ENCODE results near the gene FAN1. TPM values are rescaled to one million over a fixed set of nuclear protein-coding genes. Genes with fewer than 3 reads are reported as not detected.

FAN1 gene
- total RNA-seq, 1 donor from 2014 or later = 19.4 TPM

DNA sequence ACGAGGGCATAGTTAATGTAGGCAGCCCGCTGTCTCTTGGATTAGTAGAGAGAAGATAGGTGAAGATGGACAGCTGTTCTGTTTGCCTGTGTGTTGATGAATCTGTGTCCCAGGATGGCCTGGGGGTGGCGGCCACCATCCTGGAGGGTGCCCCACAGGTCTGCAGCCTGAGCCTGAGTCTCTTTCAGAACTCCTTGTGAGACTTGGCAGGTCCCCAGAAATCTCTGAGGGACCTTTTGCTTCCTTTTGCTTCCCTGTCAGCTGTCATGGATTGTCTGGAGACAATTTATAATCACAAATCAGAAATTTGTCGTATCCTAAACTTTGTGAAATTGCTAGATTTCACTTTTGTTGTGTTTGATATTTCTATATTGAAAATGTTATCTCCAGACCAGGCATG is 17.4 kb downstream of the FAN1 start:
- no peak for DNase-seq

DNA sequence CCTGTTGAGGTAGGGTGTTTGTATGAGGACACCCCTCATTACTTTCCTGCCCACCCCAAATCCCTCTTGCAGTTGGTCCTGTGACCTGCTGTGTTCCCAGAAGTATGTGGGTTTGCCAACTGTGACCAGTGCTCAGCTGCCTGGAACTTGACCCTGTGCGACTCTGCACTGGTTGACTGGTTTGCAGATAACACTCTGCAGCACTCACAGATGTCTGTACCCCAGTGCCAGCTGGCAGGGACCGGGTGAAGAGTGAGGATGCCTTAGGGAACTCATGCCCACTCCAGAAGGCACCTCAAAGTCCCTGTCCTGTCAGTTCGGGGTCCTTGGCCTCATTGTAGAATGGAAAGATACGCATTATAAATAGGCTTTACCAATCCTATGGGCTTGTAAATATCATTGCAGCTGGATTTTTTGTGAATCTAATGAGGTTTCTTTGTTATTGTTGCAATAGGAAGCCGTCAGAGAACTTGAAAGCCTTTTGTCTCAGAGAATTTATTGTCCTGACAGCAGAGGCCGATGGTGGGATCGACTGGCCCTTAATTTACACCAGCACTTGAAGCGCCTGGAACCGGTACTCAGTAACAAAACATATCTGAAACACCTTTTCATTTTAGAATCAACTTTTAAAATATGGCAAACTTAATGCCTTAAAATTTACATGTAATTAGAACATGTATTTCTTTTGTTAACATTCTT is 18.2 kb downstream of the FAN1 start:
- DNase-seq = no peak

DNA sequence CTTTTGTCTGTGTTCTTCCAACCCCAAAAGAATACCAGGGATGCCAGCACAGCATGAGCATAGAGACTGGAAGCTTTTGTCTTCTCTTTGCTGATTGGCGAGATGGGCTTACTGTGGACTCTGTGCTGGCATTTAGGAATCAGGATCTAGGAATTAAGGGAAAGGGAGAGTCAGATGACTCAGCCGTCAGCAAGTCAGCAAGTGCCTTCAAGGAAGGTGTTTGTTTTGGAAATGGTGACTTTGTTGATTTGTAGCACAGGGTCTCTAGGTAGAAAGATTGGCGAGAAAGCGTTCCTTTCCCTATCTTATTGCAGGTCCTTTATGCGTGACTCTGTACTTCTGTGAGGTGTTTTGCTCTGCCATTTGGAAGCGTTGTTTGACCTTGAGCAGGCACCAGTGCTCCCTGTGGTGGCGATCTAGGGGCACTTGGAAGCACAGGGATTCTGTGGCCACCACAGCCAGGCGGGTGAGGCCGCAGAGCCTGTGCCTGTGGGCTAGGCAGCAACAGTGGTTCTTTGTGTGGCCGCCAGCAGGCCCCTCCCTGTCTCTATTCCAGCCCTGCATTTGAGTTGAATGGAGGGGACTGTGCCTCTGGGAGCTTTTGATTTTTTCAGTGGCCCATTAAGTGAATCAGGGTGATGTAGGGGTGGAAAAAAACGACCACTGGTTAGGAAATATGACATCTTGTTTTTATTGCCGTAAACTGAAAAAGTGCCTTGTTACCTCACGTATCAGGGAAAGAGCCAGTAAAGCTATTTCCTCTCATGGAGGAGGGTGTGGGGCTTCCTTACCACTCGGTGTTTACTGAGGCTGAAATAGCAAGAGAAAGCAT is 19.0 kb downstream of the FAN1 start:
- DNase-seq = peak; percentile 33

DNA sequence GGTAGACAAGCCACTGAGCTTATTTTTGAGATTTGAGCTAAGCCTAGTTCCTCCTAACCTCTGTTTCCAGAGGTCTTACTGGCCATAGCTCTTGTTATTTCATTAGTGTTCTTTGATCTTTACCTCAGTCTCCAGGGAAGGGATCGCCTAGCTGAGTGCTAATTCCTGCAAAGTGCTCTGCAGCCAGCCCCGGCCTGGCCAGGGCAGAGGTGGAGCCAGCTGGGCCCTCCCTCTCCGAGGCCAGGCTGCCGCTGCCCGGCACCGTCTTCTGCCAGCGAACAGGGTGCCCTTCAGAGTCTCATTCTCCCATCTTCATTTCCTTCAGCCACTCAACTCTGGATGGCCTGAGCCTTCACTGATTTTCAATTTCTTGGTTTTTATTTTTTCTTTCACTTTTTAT is 19.7 kb downstream of the FAN1 start:
- DNase-seq = no peak

DNA sequence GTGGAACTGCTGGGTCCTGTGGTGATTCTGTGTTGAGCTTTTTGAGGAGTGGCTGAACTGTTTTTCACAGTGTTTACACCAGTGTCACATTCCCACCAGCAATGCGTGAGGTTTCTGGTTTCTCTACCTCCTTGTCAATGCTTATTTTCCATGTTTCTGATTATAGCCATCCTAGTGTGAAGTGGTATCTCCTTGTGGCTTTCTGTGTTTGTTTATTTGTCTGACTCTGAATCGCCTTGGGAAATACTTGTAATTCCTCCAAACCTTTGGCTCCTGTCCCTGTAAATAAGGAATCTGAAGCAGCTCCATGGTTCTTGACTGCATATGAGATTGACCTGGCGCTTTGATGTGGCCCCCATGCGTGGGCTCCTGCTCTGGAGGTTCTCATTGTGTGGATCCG is 20.6 kb downstream of the FAN1 start:
- no peak for DNase-seq

DNA sequence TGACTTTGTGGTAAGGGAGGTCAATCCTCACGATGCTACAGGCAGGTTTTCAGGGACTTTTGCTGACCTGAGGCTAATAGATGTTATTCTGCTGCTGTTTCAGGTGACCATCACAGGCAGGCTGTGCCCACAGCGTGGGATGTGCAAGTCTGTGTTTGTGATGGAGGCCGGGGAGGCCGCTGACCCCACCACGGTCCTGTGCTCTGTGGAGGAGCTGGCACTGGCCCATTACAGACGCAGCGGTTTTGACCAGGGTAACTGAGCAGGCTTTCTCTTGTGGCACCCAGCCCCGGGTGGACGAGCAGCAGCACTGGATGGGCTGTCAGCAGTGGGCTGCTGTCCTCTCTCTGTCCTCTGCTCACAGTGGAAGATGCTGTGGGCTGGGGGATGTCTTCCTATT is 22.0 kb downstream of the FAN1 start:
- no peak for DNase-seq

DNA sequence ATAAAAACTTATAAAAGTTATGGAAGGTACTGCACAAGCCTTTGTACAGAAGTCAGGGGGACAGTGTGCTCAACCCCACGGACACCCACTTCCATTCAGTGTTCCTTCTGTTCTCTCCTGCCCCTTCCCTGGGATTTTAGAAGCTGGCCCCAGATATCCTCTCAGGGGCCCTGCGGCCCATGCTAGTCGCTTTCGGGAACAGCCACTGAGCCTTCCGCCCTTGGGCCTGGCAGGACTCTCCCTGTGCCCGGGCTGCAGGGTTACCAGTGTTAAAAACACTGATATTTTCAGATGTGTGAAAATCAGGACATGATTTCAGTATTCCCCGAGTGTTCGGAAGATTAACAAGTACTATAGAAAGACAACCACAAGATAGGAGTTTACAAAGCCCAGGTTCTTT is 22.4 kb downstream of the FAN1 start:
- no peak for DNase-seq

DNA sequence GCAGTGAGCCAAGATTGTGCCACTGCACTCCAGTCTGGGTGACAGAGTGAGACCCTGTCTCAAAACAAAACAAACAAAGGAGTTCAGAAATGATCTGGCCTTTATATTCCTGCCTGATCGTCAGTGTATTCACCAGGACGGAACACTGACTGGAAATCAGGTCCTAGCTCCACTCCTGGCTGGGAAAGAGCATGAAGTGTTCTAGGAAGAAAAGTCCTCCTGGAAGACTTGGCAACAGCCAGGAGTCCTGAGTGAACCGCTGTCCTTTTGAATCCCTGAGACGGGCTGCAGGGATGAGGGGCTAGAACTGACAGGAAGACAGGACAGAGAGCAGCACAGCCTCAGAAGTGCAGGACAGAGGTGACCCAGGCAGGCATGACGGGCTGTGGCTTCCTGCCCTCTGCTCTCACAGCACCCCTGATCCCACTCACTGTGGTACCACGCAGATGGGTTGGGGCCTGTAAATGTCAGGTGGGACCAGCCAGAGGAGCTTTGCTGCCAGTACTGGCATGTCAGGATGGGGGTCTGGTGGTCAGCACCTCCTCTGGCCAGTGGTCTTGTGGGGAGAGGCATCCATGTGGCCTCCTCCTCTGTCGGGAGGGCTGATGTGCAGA is 23.5 kb downstream of the FAN1 start:
- DNase-seq = no peak

DNA sequence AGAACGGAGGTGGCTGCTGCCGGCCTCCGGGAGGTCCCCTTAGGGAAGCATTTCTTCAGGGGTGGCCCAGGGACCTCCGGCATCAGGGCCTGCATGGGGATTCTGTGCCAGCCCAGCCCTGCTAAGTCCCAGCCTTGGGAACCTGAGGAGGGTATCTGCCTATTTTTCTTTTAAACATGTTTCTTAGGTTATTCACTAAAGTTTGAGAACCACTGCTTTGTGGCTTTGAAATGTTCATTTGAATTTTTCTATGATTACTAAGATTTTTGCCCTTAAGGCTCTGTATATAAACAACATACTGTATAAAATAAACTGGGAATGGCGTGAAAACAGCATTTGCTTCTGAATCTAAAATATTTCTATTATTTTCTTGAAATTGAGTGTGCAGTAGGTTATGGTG is 24.4 kb downstream of the FAN1 start:
- no peak for DNase-seq

DNA sequence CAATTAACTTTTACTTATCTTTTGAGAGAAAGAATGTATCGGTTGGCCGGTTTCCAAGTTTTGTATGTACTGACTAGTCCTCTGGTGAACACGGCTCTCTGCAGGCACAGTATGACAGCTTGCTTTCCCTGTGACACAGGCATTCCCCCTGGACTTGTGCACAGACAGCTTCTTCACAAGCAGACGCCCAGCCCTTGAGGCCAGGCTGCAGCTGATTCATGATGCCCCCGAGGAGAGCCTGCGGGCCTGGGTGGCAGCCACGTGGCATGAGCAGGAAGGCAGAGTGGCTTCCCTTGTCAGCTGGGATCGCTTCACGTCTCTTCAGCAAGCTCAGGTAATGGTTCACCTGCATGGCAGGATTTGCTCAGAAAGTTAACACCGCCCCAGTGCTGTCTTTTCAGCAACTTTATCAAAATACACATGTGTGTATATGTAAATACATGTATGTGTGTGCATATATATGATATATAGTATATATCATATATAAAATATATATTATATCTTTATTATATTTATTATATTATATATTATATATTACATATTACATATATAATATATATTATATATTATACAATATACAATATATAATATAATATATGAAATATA is 25.5 kb downstream of the FAN1 start:
- DNase-seq = no peak

DNA sequence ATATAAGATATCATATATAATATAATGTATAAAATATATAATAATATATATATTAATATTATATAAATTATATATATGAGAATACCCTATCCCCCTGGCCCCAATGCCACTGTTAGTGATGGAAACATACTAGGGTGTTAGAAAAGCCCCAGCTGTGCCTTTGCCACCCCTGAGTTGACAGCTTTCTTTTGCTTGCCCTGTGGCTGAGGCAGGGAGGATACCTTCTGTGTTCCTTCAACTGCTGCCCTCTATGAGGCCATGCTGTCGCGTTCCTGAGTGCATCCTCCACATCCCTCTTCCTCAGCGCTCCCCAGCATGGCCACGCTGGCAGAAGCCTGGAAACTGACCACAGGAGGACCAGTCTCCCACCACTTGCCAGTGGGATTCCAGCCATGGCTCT is 26.3 kb downstream of the FAN1 start:
- no peak for DNase-seq

DNA sequence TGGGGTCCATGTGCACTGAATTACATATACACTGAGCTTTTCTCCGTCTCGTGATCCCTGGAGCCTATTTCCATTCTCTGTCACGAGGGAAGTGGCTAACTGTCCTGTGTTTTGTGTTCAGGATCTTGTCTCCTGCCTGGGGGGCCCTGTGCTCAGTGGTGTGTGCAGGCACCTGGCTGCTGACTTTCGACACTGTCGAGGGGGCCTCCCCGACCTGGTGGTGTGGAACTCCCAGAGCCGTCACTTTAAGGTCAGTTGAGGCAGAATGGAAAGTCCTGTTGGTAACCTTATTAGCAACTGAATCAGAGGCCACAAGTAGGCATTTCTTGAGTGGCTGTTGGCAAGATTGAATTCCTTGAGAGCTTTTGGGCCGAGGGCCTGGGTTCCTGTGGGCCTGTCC is 26.7 kb downstream of the FAN1 start:
- DNase-seq = no peak

DNA sequence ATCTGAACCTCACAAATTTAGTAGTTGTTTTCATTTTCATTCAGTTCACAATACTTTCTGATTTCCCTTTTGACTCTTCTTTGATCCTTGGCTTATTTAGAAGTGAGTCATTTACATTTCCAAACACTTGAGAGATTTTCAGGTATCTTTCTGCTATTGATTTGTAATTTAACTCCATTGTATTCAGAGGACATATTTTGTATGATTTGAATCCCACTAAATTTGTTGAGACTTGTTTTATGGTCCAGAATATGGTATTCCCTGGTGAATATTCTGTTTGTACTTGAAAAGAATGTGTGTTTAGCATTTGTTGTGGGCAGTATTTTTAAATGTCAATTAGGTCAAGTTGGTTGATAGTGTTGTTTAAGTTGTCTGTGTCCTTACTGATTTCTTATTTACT is 29.6 kb downstream of the FAN1 start:
- DNase-seq = no peak

DNA sequence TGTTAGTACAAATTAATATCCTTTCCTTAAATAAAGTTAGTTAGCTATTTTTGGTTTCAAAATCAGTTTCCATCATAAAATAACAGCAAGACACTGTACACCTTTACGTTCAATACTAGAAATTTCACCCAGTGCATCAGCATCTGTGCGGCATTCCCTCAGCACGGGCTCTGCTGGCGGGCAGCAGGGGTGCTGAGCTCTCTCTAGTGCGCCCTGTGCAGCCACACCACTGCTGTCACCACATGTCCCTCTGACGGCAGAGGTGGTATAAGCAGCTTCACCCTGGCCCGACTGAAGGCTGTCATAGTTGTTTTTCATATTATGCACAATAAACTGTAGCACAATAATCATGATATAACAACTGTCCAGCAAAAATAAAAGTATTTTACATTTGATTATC is 35.4 kb downstream of the FAN1 start:
- no peak for DNase-seq

DNA sequence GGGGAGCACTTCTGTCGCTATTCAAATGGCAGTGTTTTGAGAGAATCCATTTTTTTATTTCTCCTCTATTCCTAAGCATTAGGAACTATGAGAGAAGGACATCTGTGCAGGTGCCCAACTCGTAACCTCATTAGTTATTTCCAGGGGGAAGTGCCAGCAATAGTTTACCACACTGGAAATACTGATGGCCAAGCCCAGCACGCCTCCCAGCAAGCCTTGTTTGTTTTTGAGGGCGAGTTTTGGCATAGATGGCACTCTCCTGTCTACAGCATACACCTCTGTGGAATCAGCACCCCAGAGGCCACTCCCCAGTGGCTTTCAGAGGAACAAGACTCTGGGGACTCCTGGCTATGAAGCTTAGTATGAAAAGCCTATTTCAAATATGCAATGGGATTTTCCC is 36.6 kb downstream of the FAN1 start:
- no peak for DNase-seq

DNA sequence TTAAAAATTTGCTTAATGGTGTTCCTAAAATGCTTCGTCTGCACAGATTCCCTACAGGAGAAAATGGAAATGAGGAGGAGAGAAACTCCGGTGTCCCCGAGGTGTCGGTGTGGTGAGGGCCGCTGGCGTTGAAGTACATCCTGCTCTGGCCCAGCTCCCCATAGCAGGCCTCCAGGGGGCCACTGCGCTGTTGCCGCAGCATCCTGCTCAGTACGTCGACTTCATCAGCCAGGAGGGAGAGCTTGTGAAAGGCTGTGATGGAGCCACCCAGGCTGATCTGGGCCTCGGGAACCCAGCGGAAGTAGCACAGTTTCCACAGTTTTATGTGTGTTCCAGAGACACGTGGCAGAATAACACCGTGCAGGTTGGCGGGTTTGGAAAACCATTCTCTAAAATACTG is 37.8 kb downstream of the FAN1 start:
- DNase-seq = no peak

DNA sequence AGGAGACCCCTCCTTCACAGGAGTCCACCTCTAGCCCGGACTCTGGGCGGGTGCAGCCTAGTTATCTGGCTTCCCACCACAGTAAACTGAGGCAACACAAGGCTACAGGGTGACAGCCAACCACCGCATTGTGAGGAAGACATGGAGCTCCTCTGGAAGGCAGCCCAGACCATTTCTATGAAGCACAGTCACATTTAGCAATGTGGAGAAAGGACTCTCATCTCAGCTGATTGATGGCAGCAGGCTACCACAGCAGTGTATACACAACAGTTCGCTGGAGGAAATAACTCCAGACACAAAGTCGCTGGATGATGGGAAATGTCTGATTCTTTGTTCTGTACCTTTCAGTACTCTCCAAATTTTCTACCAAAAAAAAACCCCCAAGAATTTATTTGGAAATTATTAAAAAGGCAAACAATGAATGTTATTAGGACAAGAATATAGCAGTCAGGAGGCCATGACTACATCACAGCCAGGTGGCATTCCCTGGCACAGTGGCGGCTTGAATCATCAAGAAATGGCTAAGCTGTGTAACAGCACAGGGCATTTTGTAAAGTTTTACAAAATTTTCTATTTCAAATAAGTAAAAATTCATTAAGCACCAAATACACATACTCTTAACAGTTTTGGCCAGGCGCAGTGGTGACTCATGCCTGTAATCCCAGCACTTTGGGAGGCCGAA is 40.1 kb downstream of the FAN1 start:
- no peak for DNase-seq

DNA sequence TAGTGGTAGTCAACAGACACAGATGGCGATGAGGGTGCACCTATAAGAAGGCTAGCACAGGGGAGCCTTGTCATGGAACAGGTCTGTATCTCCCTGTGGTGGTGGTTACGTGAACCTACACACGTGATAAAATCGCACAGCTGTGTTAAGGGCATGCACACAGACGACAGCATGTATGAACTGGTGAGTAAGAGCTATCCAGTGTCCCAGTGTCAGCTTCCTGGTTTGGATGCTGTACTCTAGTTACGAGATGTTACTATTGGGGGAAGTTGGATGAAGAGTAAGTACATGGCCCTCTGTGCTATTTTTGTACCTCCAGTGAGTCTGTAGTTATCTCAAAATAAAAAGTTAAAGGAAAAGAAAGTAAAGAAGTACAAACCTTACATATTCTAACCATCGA is 49.5 kb downstream of the FAN1 start:
- DNase-seq = no peak

DNA sequence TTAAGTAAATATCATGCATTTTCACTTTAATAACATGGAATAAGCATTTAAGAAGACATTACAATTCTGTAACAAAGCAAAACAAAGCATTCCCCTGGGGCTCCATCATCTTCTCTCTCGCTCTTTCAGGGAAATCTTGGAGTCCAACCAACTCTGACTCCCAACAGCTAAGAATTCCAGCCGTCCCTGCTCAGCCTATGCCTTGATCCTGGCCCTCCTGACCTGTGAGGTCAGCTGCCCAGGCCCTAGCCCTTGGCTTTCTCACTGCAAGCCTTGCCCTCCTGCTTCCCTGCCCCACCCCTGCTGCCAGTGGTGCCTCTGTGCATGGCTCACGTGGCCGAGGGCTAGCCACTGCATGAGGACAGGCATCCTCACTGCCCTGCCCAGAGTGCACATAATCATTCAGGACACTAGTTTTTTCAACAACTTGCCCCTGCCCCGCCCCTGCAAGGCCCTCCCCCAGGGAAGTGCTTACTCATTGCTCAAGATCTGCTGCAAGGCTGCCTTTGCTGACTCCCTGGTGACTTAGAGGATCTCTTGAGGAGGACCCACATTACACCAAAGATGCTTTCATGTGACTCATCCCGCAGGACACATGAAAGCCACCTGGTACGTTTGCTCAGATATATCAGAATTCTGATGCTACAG is 50.1 kb downstream of the FAN1 start:
- DNase-seq = no peak

DNA sequence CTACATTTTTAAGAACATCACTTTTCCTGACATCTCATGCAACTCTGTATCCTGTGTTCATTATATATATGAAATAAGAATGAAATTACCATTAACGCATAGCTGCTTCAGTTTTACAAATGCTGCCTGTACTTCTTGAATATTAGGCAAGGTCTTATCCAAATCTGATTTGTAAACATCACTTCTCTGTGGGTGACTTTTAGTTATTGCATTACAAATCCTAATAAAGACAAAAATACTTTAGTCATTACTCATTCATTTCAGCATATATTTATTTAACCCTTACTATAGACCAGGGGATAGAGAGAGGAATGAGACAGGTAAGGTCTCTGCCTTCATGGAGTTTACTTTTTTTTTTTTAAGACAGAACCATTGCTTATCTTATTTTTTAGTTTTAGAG is 51.0 kb downstream of the FAN1 start:
- DNase-seq = no peak

DNA sequence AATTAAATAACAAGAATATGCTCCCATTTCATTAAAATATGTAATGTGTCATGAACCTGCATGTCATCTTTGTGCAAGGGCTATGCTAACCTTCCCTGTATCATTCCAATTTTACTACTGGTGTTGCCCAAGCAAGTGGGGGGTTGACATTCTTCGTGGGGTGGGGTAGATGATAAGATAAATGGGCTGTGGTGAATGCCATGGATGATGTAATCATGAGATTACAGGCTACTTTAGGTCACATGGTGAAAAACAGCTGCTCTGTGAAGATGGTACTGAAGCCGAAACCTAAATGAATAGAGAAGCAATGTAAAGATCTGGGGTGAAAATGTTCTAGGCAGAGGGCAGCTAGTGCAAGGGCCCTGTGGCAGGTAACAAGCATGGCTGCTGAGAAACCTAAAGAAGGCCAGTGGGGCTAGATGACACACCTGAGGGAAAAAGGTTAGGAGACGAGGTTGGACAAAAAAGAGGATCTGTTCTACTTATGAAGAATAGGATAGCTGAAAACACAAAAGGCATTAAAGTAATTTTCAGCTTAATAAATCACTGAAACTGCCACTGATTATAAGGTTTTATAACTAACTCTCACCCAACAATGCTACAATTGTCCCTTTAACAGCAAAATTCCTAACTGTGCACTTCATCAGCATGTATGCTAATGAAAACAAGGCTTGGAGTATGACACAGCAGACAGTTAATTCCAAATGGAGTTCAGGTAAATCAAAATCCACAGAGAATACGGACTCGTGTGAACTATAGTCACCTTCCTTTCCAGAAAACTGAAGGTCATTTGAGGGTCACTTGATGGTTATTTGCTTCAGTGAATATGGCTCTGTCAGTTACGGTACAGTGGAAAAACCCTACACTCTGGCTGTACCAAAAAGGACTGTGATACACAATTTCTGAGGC is 52.8 kb downstream of the FAN1 start:
- no peak for DNase-seq
